SIG-M5 treated with dmso at 0.1 percent for 504 hours (cell line): ENCODE measurements around the gene MARK3.
A peak's percentile ranks its signal among the peaks of the same experiment; 100 is the strongest.

Source experiments
- DNase-seq: peaks from one replicate; lab custom pipeline; 2025; ENCODE audit not compliant: unreplicated experiment; lab: John Stamatoyannopoulos, UW

The MARK3 gene

DNA sequence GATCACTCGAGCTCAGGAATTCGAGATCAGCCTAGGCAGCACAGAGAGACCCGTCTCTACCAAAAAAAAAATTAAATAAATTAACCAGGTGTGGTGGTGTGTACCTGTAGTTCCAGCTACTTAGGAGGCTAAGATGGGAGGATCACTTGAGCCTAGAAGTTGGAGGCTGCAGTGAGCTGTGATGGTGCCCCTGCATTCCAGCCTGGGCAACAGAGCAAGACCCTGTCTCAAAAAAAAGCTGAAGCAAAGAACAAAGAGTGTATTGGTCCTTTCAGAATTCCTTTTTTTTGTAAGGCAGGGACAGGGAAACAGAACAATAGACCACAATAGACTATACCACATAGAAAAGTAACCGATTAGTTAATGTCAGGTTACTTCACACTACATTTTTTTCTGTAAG is 47.4 kb downstream of the MARK3 start:
- no peak for DNase-seq

DNA sequence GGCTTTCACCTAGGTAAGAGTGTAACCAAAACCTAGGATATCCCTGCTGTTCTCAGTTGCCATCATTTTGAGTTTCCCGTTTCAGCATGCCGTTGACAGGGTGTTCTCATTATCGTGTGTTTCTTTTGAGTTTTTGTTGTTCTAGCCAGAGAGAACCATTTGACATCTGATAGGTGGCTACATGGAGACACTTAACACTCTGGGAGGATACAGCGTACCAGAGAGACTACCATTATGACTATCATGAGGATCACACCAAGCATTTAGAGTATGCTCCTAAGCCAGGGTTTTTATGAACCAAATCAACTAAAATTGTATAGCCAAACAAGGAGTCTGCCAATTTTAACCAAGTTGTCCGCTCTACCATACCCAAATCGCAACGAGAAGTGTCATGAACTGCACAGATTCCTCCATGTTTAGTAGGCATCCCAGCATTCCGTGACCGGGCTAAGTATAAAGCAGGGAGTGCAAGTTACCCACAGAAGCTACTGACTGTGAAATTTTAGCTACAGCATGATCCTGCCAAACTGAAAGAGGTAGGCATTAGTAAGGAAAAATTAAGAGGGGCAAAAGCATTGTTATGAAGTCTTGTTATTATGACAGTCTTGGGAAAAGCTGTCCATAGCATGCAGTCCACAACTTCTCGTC is 48.8 kb downstream of the MARK3 start:
- no peak for DNase-seq

DNA sequence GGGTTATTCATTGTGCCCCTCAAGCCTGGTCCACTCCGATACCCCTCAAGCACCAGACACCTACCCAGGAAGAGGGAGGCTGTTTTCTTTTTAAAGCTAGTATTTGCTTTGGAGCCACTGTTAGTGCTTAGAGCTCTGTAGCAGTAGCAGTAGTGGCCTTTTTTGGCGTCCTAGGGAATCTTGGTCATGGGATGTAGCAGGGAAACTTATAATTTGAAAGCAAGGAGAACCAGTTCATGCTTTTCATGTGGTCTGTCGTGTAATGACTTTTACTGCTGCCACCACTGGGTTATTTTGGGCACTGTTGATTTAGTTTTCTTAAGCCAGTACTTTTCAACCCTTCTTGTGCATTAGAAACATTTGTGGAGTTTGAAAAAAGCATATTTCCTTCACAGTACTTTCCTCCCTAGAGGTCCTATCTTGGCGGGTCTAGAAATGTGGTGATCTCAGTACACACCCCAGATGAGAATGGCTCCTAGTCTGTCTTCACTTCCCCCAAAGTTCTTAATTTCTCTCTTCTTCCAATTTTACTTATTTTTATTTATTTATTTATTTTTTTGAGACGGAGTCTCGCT is 49.7 kb downstream of the MARK3 start:
- no peak for DNase-seq

DNA sequence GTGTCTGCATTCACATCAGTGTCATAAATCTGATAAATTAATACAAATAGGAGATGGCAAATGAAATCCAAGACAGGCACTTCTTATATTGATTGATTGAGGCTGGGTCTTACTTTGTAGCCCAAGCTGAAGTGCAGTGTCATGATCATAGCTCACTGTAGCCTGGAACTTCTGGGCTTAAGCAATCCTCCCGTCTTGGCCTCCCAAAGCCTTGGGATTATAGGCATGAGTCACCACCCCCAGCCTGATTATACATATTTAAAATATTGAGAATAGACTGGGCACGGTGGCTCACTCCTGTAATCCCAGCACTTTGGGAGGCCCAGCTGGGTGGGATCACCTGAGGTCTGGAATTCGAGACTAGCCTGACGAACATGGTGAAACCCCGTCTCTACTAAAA is 51.3 kb downstream of the MARK3 start:
- no peak for DNase-seq

DNA sequence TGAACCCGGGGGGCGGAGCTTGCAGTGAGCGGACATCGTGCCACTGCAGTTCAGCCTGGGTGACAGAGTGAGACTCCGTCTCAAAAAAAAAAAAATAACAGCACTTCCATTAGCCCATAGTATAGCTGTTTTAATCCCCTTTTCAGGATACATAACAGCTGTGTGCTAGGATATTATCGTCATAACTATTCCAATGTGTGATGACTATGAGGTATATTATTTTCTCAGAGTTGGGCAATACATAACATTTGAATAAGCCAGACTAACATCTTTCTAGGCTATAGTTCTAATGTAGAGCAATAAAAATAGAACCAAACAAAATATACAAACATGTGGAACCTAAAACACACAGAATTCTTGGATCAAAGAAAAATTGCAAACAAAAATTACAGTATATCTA is 57.1 kb downstream of the MARK3 start:
- DNase-seq, result no peak

DNA sequence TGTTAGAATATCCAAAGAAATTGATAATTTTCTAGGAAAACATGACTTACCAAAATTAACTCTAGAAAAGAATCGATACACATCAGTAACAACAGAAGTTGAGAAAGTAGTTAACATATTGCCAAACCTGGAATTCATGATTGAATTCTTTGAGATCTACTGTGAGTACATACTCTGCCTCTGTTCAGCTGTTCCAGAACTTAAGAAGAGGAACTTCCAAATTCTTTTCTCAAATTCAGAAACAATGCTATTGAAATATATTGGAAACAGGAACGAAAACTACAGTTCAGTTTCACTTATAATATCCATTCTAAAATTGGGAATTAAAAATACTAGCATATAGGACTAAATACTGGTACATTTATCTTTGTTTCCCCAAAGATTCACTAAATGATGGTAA is 57.9 kb downstream of the MARK3 start:
- DNase-seq, result peak; percentile 31

DNA sequence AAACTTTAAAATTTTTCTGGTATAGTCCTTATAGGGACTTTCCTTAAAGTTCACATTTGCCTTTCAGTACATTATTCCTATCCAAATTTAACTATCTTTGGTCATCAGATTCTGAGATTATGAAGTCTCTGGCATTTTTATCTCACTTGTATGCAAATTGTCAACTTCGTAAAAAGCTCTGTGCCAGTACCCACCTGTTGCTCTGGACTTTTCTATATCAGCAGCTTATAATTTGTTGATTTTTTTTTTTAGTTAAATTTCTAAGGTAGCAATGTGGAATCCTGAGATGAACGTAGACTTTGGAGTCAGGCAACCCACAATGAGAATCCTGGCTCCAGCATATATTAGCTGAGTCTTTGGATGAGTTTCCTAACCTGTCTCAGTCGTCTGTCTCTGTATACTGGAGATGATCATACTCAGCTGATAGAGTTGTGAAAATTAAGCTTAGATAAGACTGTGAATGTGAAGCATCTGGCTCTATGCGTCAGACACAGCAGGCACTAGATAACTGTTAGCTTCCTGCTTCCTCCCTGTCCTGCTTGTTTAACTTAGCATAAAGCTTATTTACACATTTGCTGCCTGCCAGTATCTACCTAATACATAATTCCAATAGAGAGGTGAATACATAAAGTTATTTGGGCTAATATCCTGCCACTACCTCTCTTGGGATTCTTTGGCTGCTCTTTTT is 59.8 kb downstream of the MARK3 start:
- no peak for DNase-seq

DNA sequence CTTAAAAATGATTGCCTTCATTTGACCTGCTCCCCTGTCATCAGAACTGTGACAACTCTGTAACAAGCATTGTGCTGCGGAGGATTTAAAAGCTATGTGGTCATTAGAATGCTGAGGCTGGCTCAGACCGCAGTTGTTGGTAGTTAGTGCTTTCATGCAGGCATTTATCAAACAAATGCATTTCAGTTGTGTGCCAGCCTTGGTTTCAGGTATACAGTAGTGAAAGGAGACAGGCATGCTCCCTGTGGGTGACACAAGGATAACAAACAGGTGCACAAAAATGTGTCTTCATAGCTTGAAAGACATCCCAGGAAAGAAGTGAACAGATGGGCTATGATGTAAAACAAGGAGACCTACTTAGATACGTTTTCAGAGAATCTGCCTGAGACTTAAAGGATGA is 60.6 kb downstream of the MARK3 start:
- no peak for DNase-seq

DNA sequence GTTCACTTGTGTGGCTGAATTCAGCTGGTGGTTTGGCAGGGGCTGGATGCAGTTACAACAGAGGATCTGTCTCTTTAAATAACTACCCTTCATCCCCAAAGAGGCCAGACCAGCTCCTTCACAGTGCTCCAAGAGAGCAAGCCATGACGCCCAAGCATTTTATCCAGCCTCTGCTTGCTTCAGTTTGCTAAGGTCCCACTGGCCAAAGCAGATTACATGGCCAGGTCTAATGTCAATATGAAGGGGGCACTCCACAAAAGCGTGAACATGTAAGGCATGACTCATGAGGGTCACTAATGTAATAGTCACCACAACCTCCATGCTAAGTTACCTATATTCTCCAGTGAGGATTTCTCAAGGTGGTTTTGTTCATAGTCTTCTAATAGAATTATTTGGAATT is 62.9 kb downstream of the MARK3 start:
- DNase-seq, result no peak

DNA sequence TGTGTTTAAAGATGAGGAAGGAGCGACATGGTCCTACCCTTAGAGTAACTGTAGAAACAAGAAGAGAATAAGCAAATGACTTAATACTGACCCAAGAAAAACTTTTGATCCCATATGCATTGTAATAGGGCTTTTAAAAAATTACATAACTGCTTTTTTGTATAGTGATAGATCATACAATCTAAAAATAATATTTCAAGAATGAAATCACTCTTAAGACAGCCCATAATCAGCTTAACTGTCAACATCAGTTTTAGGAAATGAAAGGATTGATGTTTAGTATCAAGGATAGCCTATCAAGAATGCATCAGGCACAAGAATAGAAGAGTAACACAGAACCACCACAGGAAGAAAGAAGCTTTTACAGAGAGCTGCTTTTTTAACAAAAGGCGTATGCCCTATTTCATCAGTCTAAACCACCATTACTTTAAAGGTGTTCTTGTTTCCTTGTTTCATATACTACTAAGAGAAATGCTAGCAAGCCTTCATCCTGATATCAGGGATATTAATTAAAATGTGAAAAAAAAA is 64.5 kb downstream of the MARK3 start:
- DNase-seq, result no peak

DNA sequence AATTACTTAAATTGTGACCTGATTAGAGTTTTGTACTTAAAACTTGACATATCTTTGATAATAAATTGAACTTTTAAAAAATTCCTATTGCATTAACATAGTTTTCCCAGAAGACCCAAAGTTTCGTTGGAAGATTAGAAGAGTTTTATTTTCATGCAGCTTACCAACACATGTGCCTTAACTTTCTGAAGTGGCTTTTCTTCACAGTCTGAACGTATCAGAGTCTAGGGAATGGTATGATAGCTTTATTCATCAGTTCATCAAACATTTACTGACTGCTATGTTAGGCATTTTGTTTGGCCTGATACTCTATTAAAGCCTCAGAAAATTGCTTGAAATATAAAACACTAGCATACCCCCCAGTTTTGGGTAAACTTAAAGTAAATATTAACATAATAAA is 65.2 kb downstream of the MARK3 start:
- DNase-seq, result no peak

DNA sequence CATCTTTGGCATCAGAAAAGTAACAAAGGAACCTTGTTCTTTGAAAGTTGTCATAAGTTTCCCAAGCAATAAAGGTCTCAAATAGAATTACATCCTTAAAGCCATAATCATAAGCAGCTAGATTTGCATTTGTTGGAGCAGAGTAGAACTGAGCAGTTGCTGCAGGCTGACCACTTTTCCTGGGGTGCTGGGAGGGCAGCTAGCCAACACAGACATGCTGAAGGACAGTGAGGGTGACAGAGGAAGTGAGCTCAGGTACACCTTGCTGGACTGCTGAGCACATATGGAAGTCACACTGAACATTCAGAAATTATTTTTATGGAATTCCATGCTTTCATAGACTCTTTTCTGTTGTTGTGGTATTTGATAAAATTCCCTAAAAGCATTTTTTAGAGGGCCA is 66.2 kb downstream of the MARK3 start:
- DNase-seq, result no peak

DNA sequence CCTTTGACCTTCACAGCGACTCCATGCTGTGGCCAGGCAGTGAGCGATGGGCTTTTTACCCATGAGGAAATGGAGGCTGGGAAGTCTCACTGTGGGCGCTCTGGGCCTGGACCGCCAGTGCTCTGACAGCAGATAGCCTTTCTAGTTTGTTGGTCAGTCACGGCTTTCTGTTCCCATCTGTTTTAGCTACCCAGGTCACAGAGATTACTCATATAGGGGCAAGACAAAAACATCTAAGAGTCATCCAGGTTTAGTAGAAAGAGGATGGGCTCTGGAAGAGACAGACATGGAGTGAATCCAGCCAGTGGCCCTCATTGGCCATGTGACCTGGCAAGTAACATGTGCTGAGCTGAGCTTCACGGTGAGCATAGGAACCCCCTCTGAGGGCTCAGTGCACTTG is 68.6 kb downstream of the MARK3 start:
- no peak for DNase-seq

DNA sequence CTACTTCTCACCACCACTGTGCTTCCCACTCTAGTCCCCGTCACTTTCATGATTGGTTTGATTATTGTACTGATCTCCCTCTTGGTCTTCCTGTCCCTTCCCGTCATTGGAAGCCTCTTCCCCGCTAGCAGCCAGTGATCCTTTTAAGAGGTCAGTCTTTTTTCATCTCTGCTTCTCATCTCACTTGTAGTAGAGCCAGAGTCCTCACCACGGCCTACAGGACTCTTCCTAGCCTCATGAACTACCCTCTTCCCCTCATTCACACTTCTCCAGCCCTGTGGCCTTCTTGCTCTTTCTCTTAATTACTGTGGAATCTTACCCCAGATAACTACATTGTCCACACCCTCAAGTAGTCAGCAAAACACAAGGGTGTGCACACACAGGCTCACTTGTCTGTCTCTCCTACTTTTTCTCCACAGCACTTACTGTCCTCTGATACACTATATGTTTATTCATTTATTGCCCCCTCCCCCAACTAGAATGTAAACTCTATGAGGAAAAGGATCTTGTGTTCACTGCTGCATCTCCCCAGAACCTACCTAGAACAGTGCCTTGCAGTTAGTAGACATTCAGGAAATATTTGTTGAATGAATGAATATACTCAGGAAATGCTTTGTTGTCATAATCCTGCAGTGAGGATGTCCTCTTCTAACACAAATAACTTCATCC is 71.1 kb downstream of the MARK3 start:
- DNase-seq, result no peak

DNA sequence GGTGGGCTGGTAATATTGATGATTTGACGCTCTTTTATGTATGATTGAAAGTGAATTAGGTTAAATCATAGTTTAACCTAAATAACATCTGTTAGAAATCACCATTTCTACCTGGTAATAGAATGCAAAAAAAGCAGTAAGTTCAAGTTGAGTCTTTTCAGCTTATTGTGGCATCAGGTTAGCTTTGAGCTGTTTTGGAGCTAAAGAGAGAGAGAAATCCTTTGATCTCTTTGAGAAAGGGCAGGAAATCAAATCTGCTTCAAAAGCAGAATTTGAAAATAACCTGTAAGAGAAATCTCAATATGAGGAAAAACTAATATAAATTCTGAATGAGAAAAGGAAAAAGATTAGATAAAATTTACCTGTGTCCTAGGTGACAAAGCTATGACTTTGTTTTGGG is 75.2 kb downstream of the MARK3 start:
- no peak for DNase-seq

DNA sequence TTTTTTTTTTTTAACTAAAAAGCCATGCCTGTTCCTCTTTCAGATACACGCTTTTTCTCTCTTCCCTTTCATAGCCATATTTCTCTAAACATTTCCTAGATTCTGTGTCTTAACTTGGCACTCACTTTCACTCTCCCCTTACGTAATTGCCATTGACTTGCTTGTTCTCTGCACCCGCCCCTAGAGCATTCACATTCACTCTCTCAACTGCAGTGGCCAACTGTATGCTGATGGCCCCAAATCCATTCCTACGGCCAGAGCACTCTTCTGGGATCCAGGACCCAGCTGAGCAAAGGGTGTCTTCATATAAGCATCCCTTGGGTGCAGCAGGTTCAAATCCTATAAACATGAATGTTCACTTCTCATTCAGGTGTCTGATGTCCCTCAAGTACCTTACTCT is 77.9 kb downstream of the MARK3 start:
- peak; percentile 46 for DNase-seq

DNA sequence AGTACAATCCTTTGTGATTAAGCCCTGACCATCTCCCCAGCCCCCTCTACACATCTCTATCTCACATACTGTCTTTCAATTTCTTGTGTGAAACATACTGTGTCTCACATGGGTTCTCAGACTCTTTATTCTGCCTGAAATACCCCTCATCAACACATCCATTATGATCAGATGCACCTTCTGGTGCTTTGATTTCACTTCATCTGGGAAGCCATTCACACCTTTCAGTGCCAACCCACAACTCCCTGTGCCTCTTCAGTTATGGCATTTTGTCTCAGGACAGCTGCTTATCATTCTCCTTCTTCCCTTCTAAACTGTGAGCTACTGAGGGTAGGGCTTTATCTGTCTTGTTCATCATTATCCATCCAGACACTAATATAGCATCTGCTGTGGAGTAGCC is 78.6 kb downstream of the MARK3 start:
- no peak for DNase-seq

DNA sequence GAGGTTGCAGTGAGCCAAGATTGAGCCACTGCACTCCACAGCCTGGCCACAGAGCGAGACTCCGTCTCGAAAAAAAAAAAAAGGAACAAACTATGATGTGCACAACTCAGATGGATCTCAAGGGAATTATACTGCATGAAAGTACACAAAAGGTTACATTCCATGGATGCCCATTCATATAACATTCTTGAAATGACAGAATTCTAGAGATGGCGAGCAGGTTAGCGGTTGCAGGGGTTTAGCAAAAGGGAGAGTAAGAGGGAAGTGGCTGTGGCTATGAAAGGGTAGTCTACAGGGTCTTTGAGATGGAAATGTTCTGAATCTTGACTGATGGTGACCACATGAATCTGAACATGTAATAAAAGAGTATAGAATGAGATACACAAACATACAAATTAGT is 87.7 kb downstream of the MARK3 start:
- no peak for DNase-seq

DNA sequence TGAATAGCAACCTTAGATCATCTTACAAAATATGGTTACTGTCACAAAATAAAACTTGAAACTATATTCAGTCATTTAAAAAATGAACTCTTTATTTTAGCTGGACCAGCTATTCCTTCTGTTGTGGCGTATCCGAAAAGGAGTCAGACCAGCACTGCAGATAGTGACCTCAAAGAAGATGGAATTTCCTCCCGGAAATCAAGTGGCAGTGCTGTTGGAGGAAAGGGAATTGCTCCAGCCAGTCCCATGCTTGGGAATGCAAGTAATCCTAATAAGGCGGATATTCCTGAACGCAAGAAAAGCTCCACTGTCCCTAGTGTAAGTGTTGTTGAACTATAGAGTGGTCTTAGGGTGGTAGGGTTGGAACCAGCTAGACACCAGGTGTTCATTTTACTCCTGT is 89.7 kb downstream of the MARK3 start:
- DNase-seq, result no peak

DNA sequence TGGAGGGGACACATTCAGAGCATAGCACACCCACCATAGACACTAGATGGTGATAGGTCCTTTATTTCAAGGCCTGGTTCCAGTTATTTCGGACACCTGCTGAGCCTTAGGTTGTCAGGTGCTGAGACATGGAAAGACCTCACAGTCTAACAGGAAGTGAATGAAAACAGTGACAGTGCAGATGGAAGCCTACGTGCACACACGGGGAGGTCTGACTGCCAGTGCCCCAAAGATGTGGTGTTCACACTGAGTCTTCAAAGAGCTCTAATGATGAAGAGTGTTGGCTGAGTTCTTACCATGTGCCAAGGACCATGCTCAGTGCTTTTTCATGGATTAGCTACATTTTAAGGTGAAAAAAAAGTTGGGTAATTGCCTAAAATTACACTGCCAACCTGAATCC is 90.8 kb downstream of the MARK3 start:
- no peak for DNase-seq

DNA sequence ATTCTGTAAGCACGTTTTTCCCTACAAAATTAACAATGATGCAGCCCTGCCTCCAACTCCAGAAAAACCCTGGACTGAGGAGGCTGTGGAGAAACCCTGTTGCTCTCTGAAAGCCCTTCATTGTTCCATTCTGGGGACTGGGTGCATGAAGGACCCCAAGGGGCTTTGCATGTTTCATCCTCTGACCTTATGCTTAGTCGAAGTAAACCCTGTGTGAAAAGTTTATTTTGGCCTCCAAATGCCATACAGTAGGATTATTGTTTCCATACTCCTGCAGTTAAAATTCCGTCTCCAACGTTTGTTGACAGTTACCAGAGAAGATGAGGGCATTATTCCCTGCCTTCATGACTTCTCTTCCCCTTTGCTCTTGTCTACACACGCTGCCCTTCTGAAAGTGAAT is 91.4 kb downstream of the MARK3 start:
- no peak for DNase-seq

DNA sequence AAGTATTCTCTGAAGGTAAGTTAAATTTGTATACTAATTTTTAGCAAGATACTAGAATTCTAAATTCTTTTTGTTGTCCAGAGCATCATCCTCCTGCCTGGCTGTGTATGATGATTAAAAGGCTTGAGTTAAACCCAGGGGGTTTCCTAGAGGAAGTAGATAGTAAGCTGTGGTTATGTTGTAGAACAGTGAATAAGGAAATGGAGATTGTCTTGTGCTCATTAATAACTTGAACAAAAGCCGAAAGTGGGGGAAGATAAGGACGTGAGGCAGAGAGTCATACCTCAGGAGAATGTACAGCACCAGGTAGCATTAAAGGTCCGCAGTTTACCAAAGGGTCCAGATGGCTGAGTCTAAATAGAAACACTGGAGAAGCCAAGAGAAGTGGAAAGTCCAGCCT is 95.4 kb downstream of the MARK3 start:
- DNase-seq, result peak; percentile 51
